ENCODE data around the gene PLOD1.
"Not testable (repeated sequence)": the region's sequence is repeated elsewhere in the genome, so short reads cannot be mapped to it uniquely, and the experiment has no call there.

Gene PLOD1

DNA sequence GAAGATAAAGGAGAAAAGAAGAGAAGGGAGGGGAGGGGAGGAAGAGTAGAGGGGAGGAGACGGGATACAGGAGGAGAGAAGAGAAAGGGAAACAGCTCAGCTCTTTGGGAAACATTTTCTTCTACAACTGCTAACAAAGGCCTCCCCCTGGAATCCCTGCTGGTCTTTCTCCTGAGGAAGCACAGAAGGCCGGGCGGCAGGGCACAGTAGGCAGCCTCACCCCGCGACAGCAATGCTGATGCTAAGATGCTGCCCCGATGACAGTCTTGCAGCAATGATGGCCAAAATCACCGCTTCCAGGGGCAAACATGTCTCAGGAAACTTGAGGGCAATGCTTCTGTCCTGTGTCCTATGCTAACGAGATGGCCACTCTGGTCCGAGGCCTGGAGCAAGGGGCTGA is 13.5 kb upstream of the PLOD1 start:
- TF ChIP-seq, protein P1, sequence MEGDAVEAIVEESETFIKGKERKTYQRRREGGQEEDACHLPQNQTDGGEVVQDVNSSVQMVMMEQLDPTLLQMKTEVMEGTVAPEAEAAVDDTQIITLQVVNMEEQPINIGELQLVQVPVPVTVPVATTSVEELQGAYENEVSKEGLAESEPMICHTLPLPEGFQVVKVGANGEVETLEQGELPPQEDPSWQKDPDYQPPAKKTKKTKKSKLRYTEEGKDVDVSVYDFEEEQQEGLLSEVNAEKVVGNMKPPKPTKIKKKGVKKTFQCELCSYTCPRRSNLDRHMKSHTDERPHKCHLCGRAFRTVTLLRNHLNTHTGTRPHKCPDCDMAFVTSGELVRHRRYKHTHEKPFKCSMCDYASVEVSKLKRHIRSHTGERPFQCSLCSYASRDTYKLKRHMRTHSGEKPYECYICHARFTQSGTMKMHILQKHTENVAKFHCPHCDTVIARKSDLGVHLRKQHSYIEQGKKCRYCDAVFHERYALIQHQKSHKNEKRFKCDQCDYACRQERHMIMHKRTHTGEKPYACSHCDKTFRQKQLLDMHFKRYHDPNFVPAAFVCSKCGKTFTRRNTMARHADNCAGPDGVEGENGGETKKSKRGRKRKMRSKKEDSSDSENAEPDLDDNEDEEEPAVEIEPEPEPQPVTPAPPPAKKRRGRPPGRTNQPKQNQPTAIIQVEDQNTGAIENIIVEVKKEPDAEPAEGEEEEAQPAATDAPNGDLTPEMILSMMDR (IDR thresholded peaks at IDR 0.05; ENCODE audit: poor library complexity, severe bottlenecking), result no peak
- Histone ChIP-seq H3K4me3 (ENCODE audit: severe bottlenecking) (no peak overlapping the region), H3K4me1 (ENCODE audit: insufficient read depth, poor library complexity, severe bottlenecking) (peaks cover 15% of the 10 kb centered on the region), H3K9me3 (ENCODE audit: severe bottlenecking) (no peaks in the 10 kb centered on the region), H3K27me3 (ENCODE audit: insufficient read depth, poor library complexity, severe bottlenecking) (no peaks in the 10 kb centered on the region), H3K27ac (ENCODE audit: poor library complexity, severe bottlenecking) (no peak overlapping the region), H3K36me3 (ENCODE audit: low read depth) (peaks cover 51% of the 10 kb centered on the region)
- DNase-seq (ENCODE audit: low spot score), result no peak
- ATAC-seq (ENCODE audit: low read depth), result no peak

DNA sequence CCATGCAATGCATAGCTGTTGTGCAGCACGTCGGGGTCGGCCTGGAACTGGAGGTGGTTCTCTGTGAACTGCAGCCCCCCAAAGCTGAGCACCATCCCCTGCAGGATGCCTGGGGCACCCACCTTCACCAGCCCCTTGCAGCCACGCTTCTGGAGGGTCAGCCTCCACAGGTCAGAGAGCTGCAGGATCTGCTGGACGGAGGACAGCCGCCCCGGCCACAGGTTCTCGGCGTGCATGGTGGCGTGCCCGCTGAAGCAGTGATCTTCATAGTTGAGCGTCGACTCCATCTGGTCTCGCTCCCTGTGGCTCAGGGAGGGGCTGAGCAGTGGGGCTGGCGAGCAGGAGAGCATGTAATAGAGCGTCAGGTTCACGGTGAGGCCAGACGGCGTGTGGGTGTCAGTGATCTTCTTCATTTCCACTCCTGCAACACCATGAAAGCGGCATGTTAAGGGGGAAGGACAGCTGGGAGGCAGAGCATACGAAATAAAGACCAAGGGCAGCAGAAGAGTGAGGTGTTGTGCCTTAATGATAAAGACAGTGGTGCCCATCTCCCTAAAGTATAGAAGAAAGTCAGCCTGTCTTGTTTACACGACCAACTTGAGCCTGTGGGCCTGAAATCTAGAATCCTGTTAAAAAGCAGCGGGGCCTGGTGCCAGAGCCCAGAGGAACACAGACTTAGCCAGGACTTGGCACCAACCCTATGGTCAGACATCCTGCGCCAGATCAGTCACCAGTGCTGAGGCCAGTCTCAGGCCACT is 11.3 kb upstream of the PLOD1 start:
- peaks cover 50% of the 10 kb centered on the region for H3K36me3 ChIP-seq (ENCODE audit: low read depth)

DNA sequence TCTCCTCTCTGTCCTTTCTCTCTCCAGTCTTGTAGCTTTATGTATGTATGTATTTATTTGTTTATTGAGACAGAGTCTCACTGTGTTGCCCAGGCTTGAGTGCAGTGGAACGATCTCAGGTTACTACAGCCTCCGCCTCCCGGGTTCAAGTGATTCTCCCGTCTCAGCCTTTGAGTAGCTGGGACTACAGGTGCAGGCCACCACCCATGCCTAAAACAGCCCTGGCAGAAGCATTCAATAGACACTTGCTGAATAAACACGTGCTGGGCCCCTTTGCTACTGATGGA is 10.7 kb upstream of the PLOD1 start:
- TF ChIP-seq, protein P1 (IDR thresholded peaks at IDR 0.05; ENCODE audit: poor library complexity, severe bottlenecking), result no peak
- no peak overlapping the region for H3K27ac ChIP-seq (ENCODE audit: poor library complexity, severe bottlenecking)
- H3K4me1 ChIP-seq (ENCODE audit: insufficient read depth, poor library complexity, severe bottlenecking), result peaks cover 27% of the 10 kb centered on the region
- DNase-seq (ENCODE audit: low spot score) (no peak), ATAC-seq (ENCODE audit: low read depth) (no peak)
- H3K4me3 ChIP-seq (ENCODE audit: severe bottlenecking), result no peak overlapping the region
- peaks cover 44% of the 10 kb centered on the region for H3K36me3 ChIP-seq (ENCODE audit: low read depth)
- no peaks in the 10 kb centered on the region for H3K27me3 ChIP-seq (ENCODE audit: insufficient read depth, poor library complexity, severe bottlenecking)
- no peaks in the 10 kb centered on the region for H3K9me3 ChIP-seq (ENCODE audit: severe bottlenecking)

More for the DNA sequence above, 11.3 kb upstream of the PLOD1 start:
- TF ChIP-seq, protein P1 (IDR thresholded peaks at IDR 0.05; ENCODE audit: poor library complexity, severe bottlenecking), result no peak
- no peak overlapping the region for H3K4me3 ChIP-seq (ENCODE audit: severe bottlenecking)
- H3K9me3 ChIP-seq (ENCODE audit: severe bottlenecking), result no peaks in the 10 kb centered on the region
- DNase-seq (ENCODE audit: low spot score), result no peak
- H3K27me3 ChIP-seq (ENCODE audit: insufficient read depth, poor library complexity, severe bottlenecking), result no peaks in the 10 kb centered on the region
- no peak overlapping the region for H3K27ac ChIP-seq (ENCODE audit: poor library complexity, severe bottlenecking)
- ATAC-seq (ENCODE audit: low read depth), result no peak
- H3K4me1 ChIP-seq (ENCODE audit: insufficient read depth, poor library complexity, severe bottlenecking), result peaks cover 26% of the 10 kb centered on the region

DNA sequence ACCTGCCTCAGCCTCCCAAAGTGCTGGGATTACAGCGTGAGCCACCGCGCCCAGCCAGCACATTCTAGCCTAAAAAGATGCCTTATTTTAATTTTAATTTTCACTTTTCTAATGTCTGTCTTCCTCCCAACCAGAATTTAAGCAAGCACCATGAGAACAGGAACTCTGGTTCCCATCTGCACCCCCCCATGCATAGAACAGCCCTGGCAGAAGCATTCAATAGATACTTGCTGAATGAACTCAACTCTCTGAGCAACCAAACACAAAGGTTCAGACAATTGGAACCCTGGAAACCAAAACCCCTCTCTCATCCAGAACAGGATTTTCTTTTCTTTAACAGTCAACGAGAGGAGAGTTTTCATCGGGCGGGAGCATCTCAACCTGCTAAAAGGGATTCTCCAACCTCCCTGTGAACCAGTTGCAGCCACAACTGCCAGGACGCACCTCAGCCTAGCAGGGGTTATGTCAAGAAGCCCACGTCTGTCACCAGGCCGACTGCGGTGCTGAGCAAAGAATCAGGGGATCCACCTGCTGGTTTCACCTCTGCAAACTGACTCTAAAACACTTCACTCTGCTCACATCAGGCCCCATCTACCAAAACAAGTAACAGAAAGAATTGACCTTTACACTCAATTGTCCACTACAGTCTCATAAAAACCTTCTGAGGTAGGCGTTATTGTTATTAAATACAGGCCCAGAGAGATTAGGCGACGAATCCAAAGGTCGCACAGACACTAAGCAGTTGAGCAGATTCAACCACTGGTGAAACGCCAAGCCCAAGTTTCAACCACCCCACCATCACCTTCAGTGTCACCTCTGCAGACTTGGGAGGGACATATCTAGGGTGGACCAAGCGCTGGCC is 10.0 kb upstream of the PLOD1 start:
- H3K27me3 ChIP-seq (ENCODE audit: insufficient read depth, poor library complexity, severe bottlenecking), result no peaks in the 10 kb centered on the region
- H3K4me1 ChIP-seq (ENCODE audit: insufficient read depth, poor library complexity, severe bottlenecking), result peaks cover 21% of the 10 kb centered on the region
- peaks cover 36% of the 10 kb centered on the region for H3K36me3 ChIP-seq (ENCODE audit: low read depth)
- H3K4me3 ChIP-seq (ENCODE audit: severe bottlenecking), result peak overlapping the region; percentile 76
- ATAC-seq (ENCODE audit: low read depth), result no peak
- TF ChIP-seq, protein P1 (IDR thresholded peaks at IDR 0.05; ENCODE audit: poor library complexity, severe bottlenecking), result no peak
- no peaks in the 10 kb centered on the region for H3K9me3 ChIP-seq (ENCODE audit: severe bottlenecking)
- DNase-seq (ENCODE audit: low spot score), result no peak
- no peak overlapping the region for H3K27ac ChIP-seq (ENCODE audit: poor library complexity, severe bottlenecking)

DNA sequence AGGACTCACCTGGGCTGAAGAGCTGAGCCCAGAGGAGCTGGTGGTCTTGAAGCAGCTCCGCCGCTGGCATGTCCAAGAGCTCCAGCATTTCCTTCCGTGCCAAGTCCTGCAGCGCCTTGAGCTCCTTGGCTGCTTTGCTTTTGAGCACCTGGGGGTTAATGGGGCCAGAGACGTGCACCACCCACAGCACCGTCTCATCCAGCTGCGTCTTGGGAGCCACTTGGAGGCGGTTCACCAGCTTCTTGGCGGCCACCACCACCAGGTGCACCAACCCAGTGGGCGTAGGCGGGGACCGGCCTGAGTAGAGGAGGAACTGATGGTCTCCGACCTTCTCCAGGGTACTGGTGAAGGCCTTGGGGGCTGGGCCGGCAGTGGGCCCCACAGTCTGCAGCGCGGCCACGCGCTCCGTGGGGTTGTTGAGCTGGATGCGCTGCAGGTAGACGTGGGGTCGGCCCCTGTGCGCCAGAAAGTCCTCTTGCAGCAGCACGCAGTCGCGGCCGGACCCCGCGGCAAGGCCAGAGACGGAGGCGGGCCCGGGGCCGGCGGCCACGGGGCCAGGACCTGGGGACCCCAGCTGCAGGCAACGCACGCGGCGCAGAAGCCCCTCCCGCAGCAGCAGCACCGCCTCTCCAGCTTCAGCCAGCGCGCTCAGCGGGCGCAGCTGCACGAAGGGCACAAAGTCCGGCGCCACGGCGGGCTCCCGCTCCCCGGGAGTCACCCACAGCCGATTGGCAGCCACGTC is 9.2 kb upstream of the PLOD1 start:
- Histone ChIP-seq H3K36me3 (ENCODE audit: low read depth) (peaks cover 28% of the 10 kb centered on the region), H3K27ac (ENCODE audit: poor library complexity, severe bottlenecking) (peak overlapping the region; percentile 85), H3K4me3 (ENCODE audit: severe bottlenecking) (peak overlapping the region; percentile 76), H3K4me1 (ENCODE audit: insufficient read depth, poor library complexity, severe bottlenecking) (peaks cover 27% of the 10 kb centered on the region)
- not testable (repeated sequence) for H3K9me3 ChIP-seq (ENCODE audit: severe bottlenecking); H3K27me3 ChIP-seq (ENCODE audit: insufficient read depth, poor library complexity, severe bottlenecking); DNase-seq (ENCODE audit: low spot score)
- ATAC-seq (ENCODE audit: low read depth), result peak; percentile 18; the same call in 1 of the 3 replicates

Measured in RWPE2 (cell line).